Inferior parietal cortex (tissue), 1 donor: Measurements from ENCODE around the gene IL36G.

ENCODE experiments used
- DNase-seq: peaks from one replicate; pipeline ENCODE4 v3.0.0-alpha.2; 2016; ENCODE audit errors: extremely low spot score

Gene IL36G

GRCh38 chr2:113018509-113018908 lies 40.7 kb downstream of the IL36G start:
- DNase-seq = no peak

GRCh38 chr2:113021312-113021711 lies 43.5 kb downstream of the IL36G start:
- DNase-seq = no peak

GRCh38 chr2:113024764-113025163 lies 47.0 kb downstream of the IL36G start:
- no peak for DNase-seq

- DNase-seq = no peak
These were observed 47.9 kb downstream of the IL36G start for GRCh38 chr2:113025737-113026136.

GRCh38 chr2:113027691-113028090 lies 49.9 kb downstream of the IL36G start:
- no peak for DNase-seq

- no peak for DNase-seq
These were observed 50.3 kb downstream of the IL36G start for GRCh38 chr2:113028112-113028511.

GRCh38 chr2:113032737-113033136 lies 54.9 kb downstream of the IL36G start:
- no peak for DNase-seq

- no peak for DNase-seq
These were observed 56.2 kb downstream of the IL36G start for GRCh38 chr2:113034016-113034415.
